DND-41 (cell line): ENCODE data around the gene CAPN2.

Experiments
- CTCF ChIP-seq: IDR thresholded peaks from 2 replicates; pipeline ENCODE4 v1.5.1; 2012; ENCODE audit warnings: borderline replicate concordance, low read length, moderate library complexity, mild to moderate bottlenecking; ENCODE audit not compliant: poor library complexity, severe bottlenecking; ENCODE audit errors: extremely low read depth
- EZH2 ChIP-seq: IDR thresholded peaks from 3 replicates; pipeline ENCODE4 v1.6.1; 2012; ENCODE audit warnings: borderline replicate concordance, low read depth, mild to moderate bottlenecking, moderate library complexity, low read length, inconsistent platforms; ENCODE audit not compliant: severe bottlenecking

GRCh38 chr1:223710179-223711133 is 1.9 kb upstream of the CAPN2 start:
- TF ChIP-seq CTCF = no peak
- no peak for TF ChIP-seq EZH2
